KMS-11 (cell line): ENCODE measurements around the gene FIZ1.

Experiments used
- H2AFZ ChIP-seq: fragments of 200-600 bp; sonication (generic); 2 replicates; pipeline ENCODE4 v1.6.1; 2016; ENCODE audit warnings: antibody characterized with exemption, mixed run types, low read depth
- H3K27ac ChIP-seq: fragments of 200-600 bp; sonication (generic); 2 replicates; pipeline ENCODE4 v1.6.1; 2016; ENCODE audit warnings: mild to moderate bottlenecking, mixed run types
- H3K27me3 ChIP-seq: fragments of 200-600 bp; sonication (generic); 2 replicates; pipeline ENCODE4 v1.6.1; 2017; ENCODE audit warnings: mild to moderate bottlenecking, low read depth, mixed run types, moderate library complexity; ENCODE audit not compliant: insufficient read depth
- H3K36me3 ChIP-seq: fragments of 200-600 bp; sonication (generic); 2 replicates; pipeline ENCODE4 v1.6.1; 2017; ENCODE audit warnings: mild to moderate bottlenecking, mixed run types; ENCODE audit not compliant: insufficient read depth
- H3K4me1 ChIP-seq: fragments of 200-600 bp; sonication (generic); 2 replicates; pipeline ENCODE4 v1.6.1; 2016; ENCODE audit warnings: mild to moderate bottlenecking, low read depth, mixed run types; ENCODE audit not compliant: poor library complexity, severe bottlenecking
- H3K4me2 ChIP-seq: fragments of 200-600 bp; sonication (generic); 2 replicates; pipeline ENCODE4 v1.7.0; 2016; ENCODE audit warnings: mild to moderate bottlenecking, mixed run types
- H3K4me3 ChIP-seq: fragments of 200-600 bp; sonication (generic); IDR thresholded peaks from 2 replicates; pipeline ENCODE4 v1.6.1; 2017; ENCODE audit warnings: low read depth, low read length, mixed read lengths; ENCODE audit not compliant: insufficient read depth
- H3K79me2 ChIP-seq: fragments of 200-600 bp; sonication (generic); 2 replicates; pipeline ENCODE4 v1.6.1; 2016; ENCODE audit warnings: low read depth, mixed run types; ENCODE audit not compliant: insufficient read depth
- H3K9ac ChIP-seq: fragments of 200-600 bp; sonication (generic); 2 replicates; pipeline ENCODE4 v1.6.1; 2016; ENCODE audit warnings: mild to moderate bottlenecking, mixed run types
- H4K20me1 ChIP-seq: fragments of 200-600 bp; sonication (generic); 2 replicates; pipeline ENCODE4 v1.6.1; 2016; ENCODE audit warnings: mild to moderate bottlenecking, mixed run types; ENCODE audit not compliant: insufficient read depth
- CTCF ChIP-seq: fragments of 200-600 bp; sonication (generic); conservative IDR thresholded peaks from 2 replicates; pipeline ENCODE4 v1.6.1; 2017; ENCODE audit warnings: low read depth, mild to moderate bottlenecking, antibody characterized with exemption, low read length, moderate library complexity, mixed read lengths

Gene FIZ1

GRCh38 chr19:55566823-55567222, 32.5 kb downstream of the FIZ1 start:
- no peaks in the 10 kb centered on the region for H3K79me2 ChIP-seq
- peaks cover 47% of the 10 kb centered on the region for H3K27me3 ChIP-seq
- H3K36me3 ChIP-seq, result no peaks in the 10 kb centered on the region
- no peaks in the 10 kb centered on the region for H3K4me1 ChIP-seq
- no peak overlapping the region for H3K4me3 ChIP-seq
- H4K20me1 ChIP-seq, result no peaks in the 10 kb centered on the region
- H2AFZ ChIP-seq, result no peak overlapping the region
- no peak overlapping the region for H3K9ac ChIP-seq
- H3K27ac ChIP-seq, result no peak overlapping the region
- TF ChIP-seq CTCF, result no peak
- no peak overlapping the region for H3K4me2 ChIP-seq

GRCh38 chr19:55563261-55563690, 36.0 kb downstream of the FIZ1 start:
- Histone ChIP-seq H3K4me3 (no peak overlapping the region), H3K9ac (no peak overlapping the region), H4K20me1 (no peaks in the 10 kb centered on the region), H2AFZ (no peak overlapping the region), H3K79me2 (no peaks in the 10 kb centered on the region), H3K27ac (no peak overlapping the region), H3K36me3 (no peaks in the 10 kb centered on the region), H3K4me2 (no peak overlapping the region), H3K4me1 (no peaks in the 10 kb centered on the region), H3K27me3 (peaks cover 69% of the 10 kb centered on the region)
- TF ChIP-seq CTCF, result no peak

GRCh38 chr19:55559684-55560083, 39.6 kb downstream of the FIZ1 start:
- H3K4me1 ChIP-seq, result no peaks in the 10 kb centered on the region
- TF ChIP-seq CTCF, result no peak
- no peak overlapping the region for H3K27ac ChIP-seq

GRCh38 chr19:55554741-55555152, 44.6 kb downstream of the FIZ1 start:
- no peaks in the 10 kb centered on the region for H4K20me1 ChIP-seq
- H3K4me3 ChIP-seq, result no peak overlapping the region
- H3K79me2 ChIP-seq, result no peaks in the 10 kb centered on the region
- H3K27ac ChIP-seq, result no peak overlapping the region
- H2AFZ ChIP-seq, result no peak overlapping the region
- peaks cover 84% of the 10 kb centered on the region for H3K27me3 ChIP-seq
- peaks cover 4% of the 10 kb centered on the region for H3K4me1 ChIP-seq
- H3K36me3 ChIP-seq, result no peaks in the 10 kb centered on the region
- no peak overlapping the region for H3K4me2 ChIP-seq
- TF ChIP-seq CTCF, result no peak
- H3K9ac ChIP-seq, result no peak overlapping the region

More at GRCh38 chr19:55559684-55560083, 39.6 kb downstream of the FIZ1 start:
- no peak overlapping the region for H2AFZ ChIP-seq
- no peaks in the 10 kb centered on the region for H3K79me2 ChIP-seq
- peaks cover 74% of the 10 kb centered on the region for H3K27me3 ChIP-seq
- no peak overlapping the region for H3K9ac ChIP-seq
- H3K4me2 ChIP-seq, result no peak overlapping the region
- no peaks in the 10 kb centered on the region for H4K20me1 ChIP-seq
- H3K36me3 ChIP-seq, result no peaks in the 10 kb centered on the region
- H3K4me3 ChIP-seq, result no peak overlapping the region

GRCh38 chr19:55554302-55554701, 45.0 kb downstream of the FIZ1 start:
- Histone ChIP-seq H3K4me2 (no peak overlapping the region), H3K27ac (no peak overlapping the region)
- no peak for TF ChIP-seq CTCF

More at GRCh38 chr19:55554302-55554701, 45.0 kb downstream of the FIZ1 start:
- Histone ChIP-seq H3K4me1 (peaks cover 4% of the 10 kb centered on the region), H3K9ac (no peak overlapping the region), H2AFZ (no peak overlapping the region), H3K4me3 (no peak overlapping the region), H4K20me1 (no peaks in the 10 kb centered on the region), H3K36me3 (no peaks in the 10 kb centered on the region), H3K27me3 (peaks cover 84% of the 10 kb centered on the region), H3K79me2 (no peaks in the 10 kb centered on the region)
